ENCODE data around the gene MPC1. TPM values are rescaled to one million over a fixed set of nuclear protein-coding genes. Genes with fewer than 3 reads are reported as not detected.
A peak's percentile ranks its signal among the peaks of the same experiment; 100 is the strongest.

MPC1 gene
- total RNA-seq, 1 experiment from 2014 or later = 15.2 TPM

GRCh38 chr6:166336847-166337246 lies 45.9 kb downstream of the MPC1 start:
- H3K27me3 ChIP-seq (ENCODE audit: control insufficient read depth, insufficient read depth, low read length) = no peaks in the 10 kb centered on the region
- H3K4me3 ChIP-seq (ENCODE audit: insufficient read depth, low read depth, low read length) = no peak overlapping the region
- no peak for DNase-seq
- peaks cover 13% of the 10 kb centered on the region for H3K36me3 ChIP-seq (replicated peaks; ENCODE audit: control insufficient read depth, insufficient read depth, low read length)

GRCh38 chr6:166335378-166336302 lies 47.1 kb downstream of the MPC1 start:
- Histone ChIP-seq H3K36me3 (replicated peaks; ENCODE audit: control insufficient read depth, insufficient read depth, low read length) (peaks cover 11% of the 10 kb centered on the region), H3K4me3 (ENCODE audit: insufficient read depth, low read depth, low read length) (no peak overlapping the region), H3K27me3 (ENCODE audit: control insufficient read depth, insufficient read depth, low read length) (no peaks in the 10 kb centered on the region)
- DNase-seq = no peak

GRCh38 chr6:166334878-166335277 lies 47.9 kb downstream of the MPC1 start:
- DNase-seq = no peak
- H3K36me3 ChIP-seq (replicated peaks; ENCODE audit: control insufficient read depth, insufficient read depth, low read length) = peaks cover 11% of the 10 kb centered on the region
- no peak overlapping the region for H3K4me3 ChIP-seq (ENCODE audit: insufficient read depth, low read depth, low read length)
- H3K27me3 ChIP-seq (ENCODE audit: control insufficient read depth, insufficient read depth, low read length) = no peaks in the 10 kb centered on the region

GRCh38 chr6:166333172-166333995 lies 49.4 kb downstream of the MPC1 start:
- Histone ChIP-seq H3K4me3 (ENCODE audit: insufficient read depth, low read depth, low read length) (no peak overlapping the region), H3K36me3 (replicated peaks; ENCODE audit: control insufficient read depth, insufficient read depth, low read length) (peaks cover 11% of the 10 kb centered on the region), H3K27me3 (ENCODE audit: control insufficient read depth, insufficient read depth, low read length) (no peaks in the 10 kb centered on the region)
- DNase-seq = no peak

- DNase-seq = no peak
- Histone ChIP-seq H3K4me3 (ENCODE audit: insufficient read depth, low read depth, low read length) (no peak overlapping the region), H3K36me3 (replicated peaks; ENCODE audit: control insufficient read depth, insufficient read depth, low read length) (peaks cover 4% of the 10 kb centered on the region), H3K27me3 (ENCODE audit: control insufficient read depth, insufficient read depth, low read length) (no peaks in the 10 kb centered on the region)
Measured at GRCh38 chr6:166331503-166332415, 51.0 kb downstream of the MPC1 start.

GRCh38 chr6:166330612-166331011 lies 52.1 kb downstream of the MPC1 start:
- no peak overlapping the region for H3K4me3 ChIP-seq (ENCODE audit: insufficient read depth, low read depth, low read length)
- H3K36me3 ChIP-seq (replicated peaks; ENCODE audit: control insufficient read depth, insufficient read depth, low read length) = peaks cover 8% of the 10 kb centered on the region
- no peaks in the 10 kb centered on the region for H3K27me3 ChIP-seq (ENCODE audit: control insufficient read depth, insufficient read depth, low read length)
- DNase-seq = peak; percentile 95

GRCh38 chr6:166325383-166326042 lies 57.2 kb downstream of the MPC1 start:
- DNase-seq = no peak
- peaks cover 25% of the 10 kb centered on the region for H3K36me3 ChIP-seq (replicated peaks; ENCODE audit: control insufficient read depth, insufficient read depth, low read length)
- H3K27me3 ChIP-seq (ENCODE audit: control insufficient read depth, insufficient read depth, low read length) = no peaks in the 10 kb centered on the region
- H3K4me3 ChIP-seq (ENCODE audit: insufficient read depth, low read depth, low read length) = no peak overlapping the region

GRCh38 chr6:166323395-166323794 lies 59.3 kb downstream of the MPC1 start:
- Histone ChIP-seq H3K36me3 (replicated peaks; ENCODE audit: control insufficient read depth, insufficient read depth, low read length) (peaks cover 25% of the 10 kb centered on the region), H3K4me3 (ENCODE audit: insufficient read depth, low read depth, low read length) (no peak overlapping the region), H3K27me3 (ENCODE audit: control insufficient read depth, insufficient read depth, low read length) (no peaks in the 10 kb centered on the region)
- DNase-seq = no peak

- Histone ChIP-seq H3K27me3 (ENCODE audit: control insufficient read depth, insufficient read depth, low read length) (no peaks in the 10 kb centered on the region), H3K4me3 (ENCODE audit: insufficient read depth, low read depth, low read length) (no peak overlapping the region), H3K36me3 (replicated peaks; ENCODE audit: control insufficient read depth, insufficient read depth, low read length) (peaks cover 10% of the 10 kb centered on the region)
- no peak for DNase-seq
Measured at GRCh38 chr6:166318649-166319600, 63.8 kb downstream of the MPC1 start.

- Histone ChIP-seq H3K27me3 (ENCODE audit: control insufficient read depth, insufficient read depth, low read length) (no peaks in the 10 kb centered on the region), H3K36me3 (replicated peaks; ENCODE audit: control insufficient read depth, insufficient read depth, low read length) (peaks cover 6% of the 10 kb centered on the region), H3K4me3 (ENCODE audit: insufficient read depth, low read depth, low read length) (no peak overlapping the region)
- DNase-seq = no peak
Measured at GRCh38 chr6:166318227-166318626, 64.5 kb downstream of the MPC1 start.

- no peak for DNase-seq
- H3K27me3 ChIP-seq (ENCODE audit: control insufficient read depth, insufficient read depth, low read length) = no peaks in the 10 kb centered on the region
- H3K36me3 ChIP-seq (replicated peaks; ENCODE audit: control insufficient read depth, insufficient read depth, low read length) = peaks cover 4% of the 10 kb centered on the region
- H3K4me3 ChIP-seq (ENCODE audit: insufficient read depth, low read depth, low read length) = no peak overlapping the region
Measured at GRCh38 chr6:166317261-166318212, 65.2 kb downstream of the MPC1 start.

GRCh38 chr6:166315436-166315835 lies 67.3 kb downstream of the MPC1 start:
- DNase-seq = no peak
- no peaks in the 10 kb centered on the region; the same call in 1 of the 2 replicates for H3K36me3 ChIP-seq (replicated peaks; ENCODE audit: control insufficient read depth, insufficient read depth, low read length)
- H3K4me3 ChIP-seq (ENCODE audit: insufficient read depth, low read depth, low read length) = no peak overlapping the region
- H3K27me3 ChIP-seq (ENCODE audit: control insufficient read depth, insufficient read depth, low read length) = no peaks in the 10 kb centered on the region
